Measurements from ENCODE around the gene ARHGEF28.

DNA sequence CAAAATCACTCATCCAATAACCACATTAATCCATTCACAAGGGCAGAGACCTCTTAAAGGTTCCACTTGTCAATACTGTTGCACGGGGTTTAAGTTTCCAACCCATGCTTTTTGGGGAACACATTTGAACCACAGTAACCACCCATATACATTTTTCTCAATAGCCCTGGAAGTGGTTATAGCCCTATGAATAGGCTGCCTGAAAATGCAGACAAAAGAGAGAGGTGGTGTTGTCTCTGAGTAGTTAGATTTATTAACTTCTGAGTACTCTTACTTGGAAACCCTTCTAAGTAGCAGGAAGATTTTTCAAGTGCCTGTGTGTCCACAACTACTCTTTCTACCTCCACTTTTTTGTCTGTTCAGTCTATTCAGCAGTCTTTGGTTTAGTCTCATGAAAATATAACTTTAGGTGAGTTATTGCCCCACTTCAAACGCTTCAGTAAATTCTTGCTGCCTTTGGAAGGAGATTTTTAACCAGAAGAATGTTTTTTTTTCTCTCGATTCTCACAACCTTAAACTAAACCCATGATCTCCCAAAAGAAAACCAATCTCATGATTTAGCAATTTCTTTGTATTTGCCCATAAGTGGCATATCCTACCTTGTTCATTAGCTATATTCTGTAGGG, 42.6 kb downstream of the ARHGEF28 start:
- TF ChIP-seq, protein P1, sequence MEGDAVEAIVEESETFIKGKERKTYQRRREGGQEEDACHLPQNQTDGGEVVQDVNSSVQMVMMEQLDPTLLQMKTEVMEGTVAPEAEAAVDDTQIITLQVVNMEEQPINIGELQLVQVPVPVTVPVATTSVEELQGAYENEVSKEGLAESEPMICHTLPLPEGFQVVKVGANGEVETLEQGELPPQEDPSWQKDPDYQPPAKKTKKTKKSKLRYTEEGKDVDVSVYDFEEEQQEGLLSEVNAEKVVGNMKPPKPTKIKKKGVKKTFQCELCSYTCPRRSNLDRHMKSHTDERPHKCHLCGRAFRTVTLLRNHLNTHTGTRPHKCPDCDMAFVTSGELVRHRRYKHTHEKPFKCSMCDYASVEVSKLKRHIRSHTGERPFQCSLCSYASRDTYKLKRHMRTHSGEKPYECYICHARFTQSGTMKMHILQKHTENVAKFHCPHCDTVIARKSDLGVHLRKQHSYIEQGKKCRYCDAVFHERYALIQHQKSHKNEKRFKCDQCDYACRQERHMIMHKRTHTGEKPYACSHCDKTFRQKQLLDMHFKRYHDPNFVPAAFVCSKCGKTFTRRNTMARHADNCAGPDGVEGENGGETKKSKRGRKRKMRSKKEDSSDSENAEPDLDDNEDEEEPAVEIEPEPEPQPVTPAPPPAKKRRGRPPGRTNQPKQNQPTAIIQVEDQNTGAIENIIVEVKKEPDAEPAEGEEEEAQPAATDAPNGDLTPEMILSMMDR (IDR thresholded peaks at IDR 0.05): no peak
- TF ChIP-seq EZH2phosphoT487 (IDR thresholded peaks at IDR 0.05): no peak
